Adrenal gland (tissue), 5 donors: ENCODE data around the gene TAF11L2.
"Not testable (repeated sequence)": the region's sequence is repeated elsewhere in the genome, so short reads cannot be mapped to it uniquely, and the experiment has no call there.

Source experiments
- CTCF ChIP-seq, 6 experiments: fragments of 450-650 bp in 4 of 6; fragments of 200-600 bp in 2 of 6; sonication (generic) in 1 of 6; IDR thresholded peaks; 1 replicate in 5 of 6; 2 replicates in 1 of 6; pipeline versions ENCODE4 v1.5.1 to v1.8.0; 2016 to 2021; ENCODE audit warnings: antibody characterized with exemption in 6 of 6, mild to moderate bottlenecking in 2 of 6, moderate library complexity in 1 of 6
- POLR2A ChIP-seq, 2 donors: fragments of 450-650 bp; IDR thresholded peaks; one replicate each; pipeline ENCODE4 v1.6.1; 2017; ENCODE audit warnings: antibody characterized with exemption in 2 of 2, mild to moderate bottlenecking in 2 of 2, moderate library complexity in 1 of 2
- donor health status: DM: no; HTN: no; CAD: no.

- TF ChIP-seq POLR2A, CTCF (IDR thresholded peaks at IDR 0.05): not testable (repeated sequence)
Observed at GRCh38 chr5:17526504-17526903, 28.5 kb downstream of the TAF11L2 start.
